Activated naive CD8-positive, alpha-beta T cell treated with anti-CD3 and anti-CD28 coated beads, Interleukin-2, amount 50 U/mL, for 24 hours (primary cell): ENCODE data around the gene MYO1D.

Experiments used
- ATAC-seq: fragments of 150-1000 bp; cut with Tn5 transposase; one replicate; pipeline ENCODE4 v1.10.0; 2021
- DNase-seq: peaks from one replicate; pipeline ENCODE4 v3.0.0; 2021
- H3K27ac Mint-ChIP-seq: one replicate; pipeline ENCODE4 v1.8.0; 2021; ENCODE audit warnings: mild to moderate bottlenecking, mixed read lengths
- H3K27me3 Mint-ChIP-seq: one replicate; pipeline ENCODE4 v1.8.0; 2021; ENCODE audit warnings: mixed read lengths
- H3K36me3 Mint-ChIP-seq: one replicate; pipeline ENCODE4 v1.8.0; 2021; ENCODE audit warnings: low read depth, mixed read lengths
- H3K4me1 Mint-ChIP-seq: one replicate; pipeline ENCODE4 v1.8.0; 2021; ENCODE audit warnings: mixed read lengths
- H3K4me3 Mint-ChIP-seq: one replicate; pipeline ENCODE4 v1.8.0; 2021; ENCODE audit warnings: mild to moderate bottlenecking, moderate library complexity, mixed read lengths
- H3K9me3 Mint-ChIP-seq: one replicate; pipeline ENCODE4 v1.8.0; 2021; ENCODE audit warnings: mixed read lengths

Gene MYO1D

GRCh38 chr17:32567511-32567910 is 309.4 kb downstream of the MYO1D start:
- Mint-ChIP-seq H3K27ac (no peak overlapping the region), H3K4me3 (no peak overlapping the region), H3K4me1 (peaks cover 44% of the 10 kb centered on the region), H3K27me3 (no peaks in the 10 kb centered on the region), H3K9me3 (no peaks in the 10 kb centered on the region), H3K36me3 (no peaks in the 10 kb centered on the region)
- ATAC-seq (no peak), DNase-seq (no peak)

GRCh38 chr17:32567086-32567485 is 309.8 kb downstream of the MYO1D start:
- Mint-ChIP-seq H3K27me3 (no peaks in the 10 kb centered on the region), H3K4me3 (no peak overlapping the region), H3K27ac (no peak overlapping the region), H3K36me3 (no peaks in the 10 kb centered on the region), H3K4me1 (peaks cover 44% of the 10 kb centered on the region), H3K9me3 (no peaks in the 10 kb centered on the region)
- DNase-seq (no peak), ATAC-seq (no peak)

GRCh38 chr17:32566303-32566702 is 310.6 kb downstream of the MYO1D start:
- Mint-ChIP-seq H3K27ac (no peak overlapping the region), H3K36me3 (no peaks in the 10 kb centered on the region), H3K9me3 (no peaks in the 10 kb centered on the region), H3K4me1 (peaks cover 44% of the 10 kb centered on the region), H3K27me3 (no peaks in the 10 kb centered on the region), H3K4me3 (no peak overlapping the region)
- ATAC-seq, result no peak
- DNase-seq, result no peak

- ATAC-seq (no peak), DNase-seq (no peak)
- Mint-ChIP-seq H3K4me3 (no peak overlapping the region), H3K4me1 (peaks cover 37% of the 10 kb centered on the region), H3K9me3 (no peaks in the 10 kb centered on the region), H3K36me3 (no peaks in the 10 kb centered on the region), H3K27me3 (no peaks in the 10 kb centered on the region), H3K27ac (peak overlapping the region; percentile 52)
These were observed 311.5 kb downstream of the MYO1D start for GRCh38 chr17:32565401-32565800.

GRCh38 chr17:32564325-32564724 is 312.6 kb downstream of the MYO1D start:
- DNase-seq (peak; percentile 22), ATAC-seq (peak; percentile 97)
- Mint-ChIP-seq H3K27ac (peak overlapping the region; percentile 61), H3K36me3 (no peaks in the 10 kb centered on the region), H3K9me3 (no peaks in the 10 kb centered on the region), H3K4me1 (peaks cover 29% of the 10 kb centered on the region), H3K27me3 (no peaks in the 10 kb centered on the region), H3K4me3 (no peak overlapping the region)

GRCh38 chr17:32563583-32563982 is 313.3 kb downstream of the MYO1D start:
- ATAC-seq, result no peak
- DNase-seq, result no peak
- Mint-ChIP-seq H3K36me3 (no peaks in the 10 kb centered on the region), H3K27me3 (no peaks in the 10 kb centered on the region), H3K27ac (no peak overlapping the region), H3K4me1 (peaks cover 27% of the 10 kb centered on the region), H3K4me3 (no peak overlapping the region), H3K9me3 (no peaks in the 10 kb centered on the region)

GRCh38 chr17:32558997-32559650 is 317.8 kb downstream of the MYO1D start:
- no peak for DNase-seq
- H3K27me3 Mint-ChIP-seq, result no peaks in the 10 kb centered on the region
- H3K27ac Mint-ChIP-seq, result no peak overlapping the region
- peaks cover 33% of the 10 kb centered on the region for H3K4me1 Mint-ChIP-seq
- H3K4me3 Mint-ChIP-seq, result no peak overlapping the region
- H3K36me3 Mint-ChIP-seq, result no peaks in the 10 kb centered on the region
- H3K9me3 Mint-ChIP-seq, result no peaks in the 10 kb centered on the region
- no peak for ATAC-seq

GRCh38 chr17:32558326-32558955 is 318.5 kb downstream of the MYO1D start:
- Mint-ChIP-seq H3K27me3 (no peaks in the 10 kb centered on the region), H3K4me1 (peaks cover 34% of the 10 kb centered on the region), H3K36me3 (no peaks in the 10 kb centered on the region), H3K4me3 (peak overlapping the region; percentile 25), H3K27ac (peak overlapping the region; percentile 43), H3K9me3 (no peaks in the 10 kb centered on the region)
- ATAC-seq, result peak; percentile 24
- DNase-seq, result no peak

- ATAC-seq, result no peak
- Mint-ChIP-seq H3K27me3 (no peaks in the 10 kb centered on the region), H3K9me3 (no peaks in the 10 kb centered on the region), H3K4me1 (peaks cover 59% of the 10 kb centered on the region), H3K27ac (no peak overlapping the region), H3K36me3 (no peaks in the 10 kb centered on the region), H3K4me3 (no peak overlapping the region)
- DNase-seq, result no peak
These were observed 321.2 kb downstream of the MYO1D start for GRCh38 chr17:32555611-32556310.

GRCh38 chr17:32553168-32553567 is 323.8 kb downstream of the MYO1D start:
- no peak for ATAC-seq
- Mint-ChIP-seq H3K27ac (no peak overlapping the region), H3K4me3 (no peak overlapping the region), H3K4me1 (peaks cover 52% of the 10 kb centered on the region), H3K27me3 (no peaks in the 10 kb centered on the region), H3K9me3 (no peaks in the 10 kb centered on the region), H3K36me3 (no peaks in the 10 kb centered on the region)
- DNase-seq, result no peak

- ATAC-seq (no peak), DNase-seq (no peak)
- Mint-ChIP-seq H3K9me3 (no peaks in the 10 kb centered on the region), H3K4me3 (no peak overlapping the region), H3K27me3 (no peaks in the 10 kb centered on the region), H3K27ac (no peak overlapping the region), H3K36me3 (no peaks in the 10 kb centered on the region), H3K4me1 (peaks cover 46% of the 10 kb centered on the region)
These were observed 324.6 kb downstream of the MYO1D start for GRCh38 chr17:32552280-32552679.

GRCh38 chr17:32551186-32551955 is 325.6 kb downstream of the MYO1D start:
- Mint-ChIP-seq H3K27me3 (no peaks in the 10 kb centered on the region), H3K4me3 (peak overlapping the region; percentile 26), H3K4me1 (peaks cover 41% of the 10 kb centered on the region), H3K9me3 (no peaks in the 10 kb centered on the region), H3K27ac (peak overlapping the region; percentile 81), H3K36me3 (no peaks in the 10 kb centered on the region)
- DNase-seq (no peak), ATAC-seq (peak; percentile 96)

- no peak for ATAC-seq
These were observed 327.4 kb downstream of the MYO1D start for GRCh38 chr17:32549559-32549958.

GRCh38 chr17:32546031-32546444 is 330.9 kb downstream of the MYO1D start:
- H3K4me3 Mint-ChIP-seq, result no peak overlapping the region
- H3K36me3 Mint-ChIP-seq, result no peaks in the 10 kb centered on the region
- H3K4me1 Mint-ChIP-seq, result peaks cover 8% of the 10 kb centered on the region
- H3K27me3 Mint-ChIP-seq, result no peaks in the 10 kb centered on the region
- no peak for DNase-seq
- no peak overlapping the region for H3K27ac Mint-ChIP-seq
- ATAC-seq, result no peak
- no peaks in the 10 kb centered on the region for H3K9me3 Mint-ChIP-seq

More at GRCh38 chr17:32549559-32549958, 327.4 kb downstream of the MYO1D start:
- Mint-ChIP-seq H3K4me3 (no peak overlapping the region), H3K27me3 (no peaks in the 10 kb centered on the region), H3K27ac (no peak overlapping the region), H3K4me1 (peaks cover 40% of the 10 kb centered on the region), H3K9me3 (no peaks in the 10 kb centered on the region), H3K36me3 (no peaks in the 10 kb centered on the region)
- no peak for DNase-seq
